Sigmoid colon (tissue), 7 donors: ENCODE results near the gene IL18BP. TPM values are rescaled to one million over a fixed set of nuclear protein-coding genes. Genes with fewer than 3 reads are reported as not detected.

Experiments used
- DNase-seq: peaks from one replicate; pipeline ENCODE4 v3.0.0-alpha.2; 2019
- H3K27ac ChIP-seq, 4 donors: fragments of 200-600 bp; sonication (generic); one replicate each; pipeline ENCODE4 v1.5.1; 2016 to 2019; ENCODE audit warnings: mild to moderate bottlenecking in 1 of 4
- H3K27me3 ChIP-seq, 3 donors: fragments of 200-600 bp; sonication (generic); one replicate each; pipeline ENCODE4 v1.5.1; 2019; ENCODE audit warnings: mild to moderate bottlenecking in 1 of 3
- H3K36me3 ChIP-seq, 4 donors: fragments of 200-600 bp; sonication (generic); one replicate each; pipeline ENCODE4 v1.5.1; 2016 to 2019
- H3K4me1 ChIP-seq, 4 donors: fragments of 200-600 bp; sonication (generic); one replicate each; pipeline ENCODE4 v1.5.1; 2017 to 2019
- H3K4me3 ChIP-seq, 4 donors: fragments of 200-600 bp; sonication (generic); one replicate each; pipeline ENCODE4 v1.5.1; 2017 to 2019; ENCODE audit warnings: mild to moderate bottlenecking in 2 of 4, moderate library complexity in 1 of 4
- H3K9me3 ChIP-seq, 4 donors: fragments of 200-600 bp in 3 of 4; sonication (generic) in 3 of 4; one replicate each; pipeline versions ENCODE4 v1.5.1 to v1.6.1; 2013 to 2019
- EP300 ChIP-seq, 4 donors: sonication (generic); formaldehyde crosslinking; IDR thresholded peaks; one replicate each; pipeline ENCODE4 v1.6.1; 2017; ENCODE audit warnings: antibody characterized with exemption in 4 of 4
- POLR2A ChIP-seq, 2 donors: fragments of 450-650 bp; IDR thresholded peaks; one replicate each; pipeline ENCODE4 v1.6.1; 2016; ENCODE audit warnings: antibody characterized with exemption in 2 of 2, mild to moderate bottlenecking in 2 of 2, moderate library complexity in 2 of 2
- POLR2AphosphoS5 ChIP-seq, 4 donors: sonication (generic); formaldehyde crosslinking; IDR thresholded peaks; one replicate each; pipeline ENCODE4 v1.6.1; 2017; ENCODE audit warnings: antibody characterized with exemption in 4 of 4
- WGBS, 2 donors: extraction: QIAGEN DNeasy Blood & Tissue Kit; methylation state at CpG; one replicate each; pipeline ENCODE4 v1.1.7; 2013; 5-methylcytosine and 5-hydroxymethylcytosine counted together
- intact Hi-C: fragments of 100-400 bp; cut with DNase I; formaldehyde crosslinking; loops from one replicate; pipeline ENCODE4 v1.15.1; 2023
- polyA plus RNA-seq, 3 donors: library from polyadenylated mRNA; stranded (reverse); fragments of 200-250 nt; gene quantifications; one replicate each; pipeline ENCODE4 v1.2.3, GENCODE V29; 2013
- total RNA-seq, 4 donors: library from RNA; depleted of rRNA; stranded (reverse); fragments of >200 nt; gene quantifications; one replicate each; pipeline ENCODE4 v1.1.0, GENCODE V29; 2016
- TF ChIP-seq, protein P1 (sequence below), 4 experiments: fragments of 450-650 bp in 3 of 4; fragments of 200-600 bp in 1 of 4; IDR thresholded peaks; one replicate each; pipeline ENCODE4 v1.5.1; 2016 to 2019; ENCODE audit warnings: antibody characterized with exemption in 4 of 4, mild to moderate bottlenecking in 3 of 4, moderate library complexity in 2 of 4
- donor health status: healthy with polysubstance abuse.
- donor health status: Bipolar disorder and iron deficiency.
- donor health status: healthy.

Gene IL18BP
- total and polyA plus RNA-seq, 7 donors, result 2.5 to 21.3 (median 6.0) TPM

DNA sequence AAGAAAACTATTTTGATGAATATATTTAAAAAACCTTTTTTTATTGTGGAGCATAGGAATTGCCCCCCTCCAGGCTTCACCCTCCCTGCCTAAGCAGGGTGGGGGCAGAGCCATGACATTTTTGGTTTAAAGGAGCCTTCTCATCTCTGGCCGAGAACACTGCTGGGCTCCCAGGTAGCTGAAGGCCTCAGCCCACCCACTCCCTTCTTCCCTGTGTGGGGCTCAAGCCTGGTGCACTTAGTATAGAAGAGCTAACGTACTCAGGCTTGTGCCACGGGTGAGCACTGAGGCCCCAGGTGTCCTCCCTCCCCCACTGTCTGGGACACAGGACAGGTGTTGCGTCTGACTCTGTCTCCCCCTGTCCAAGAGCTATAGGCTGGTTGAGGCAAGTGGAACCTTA, 2.2 kb upstream of the IL18BP start:
- no peaks in the 10 kb centered on the region for H3K36me3 ChIP-seq
- no peak for DNase-seq
- no peak overlapping the region for H3K27ac ChIP-seq
- H3K4me3 ChIP-seq, result no peak overlapping the region
- intact Hi-C loops, result no loop called here
- no peaks in the 10 kb centered on the region for H3K27me3 ChIP-seq
- TF ChIP-seq, protein P1, sequence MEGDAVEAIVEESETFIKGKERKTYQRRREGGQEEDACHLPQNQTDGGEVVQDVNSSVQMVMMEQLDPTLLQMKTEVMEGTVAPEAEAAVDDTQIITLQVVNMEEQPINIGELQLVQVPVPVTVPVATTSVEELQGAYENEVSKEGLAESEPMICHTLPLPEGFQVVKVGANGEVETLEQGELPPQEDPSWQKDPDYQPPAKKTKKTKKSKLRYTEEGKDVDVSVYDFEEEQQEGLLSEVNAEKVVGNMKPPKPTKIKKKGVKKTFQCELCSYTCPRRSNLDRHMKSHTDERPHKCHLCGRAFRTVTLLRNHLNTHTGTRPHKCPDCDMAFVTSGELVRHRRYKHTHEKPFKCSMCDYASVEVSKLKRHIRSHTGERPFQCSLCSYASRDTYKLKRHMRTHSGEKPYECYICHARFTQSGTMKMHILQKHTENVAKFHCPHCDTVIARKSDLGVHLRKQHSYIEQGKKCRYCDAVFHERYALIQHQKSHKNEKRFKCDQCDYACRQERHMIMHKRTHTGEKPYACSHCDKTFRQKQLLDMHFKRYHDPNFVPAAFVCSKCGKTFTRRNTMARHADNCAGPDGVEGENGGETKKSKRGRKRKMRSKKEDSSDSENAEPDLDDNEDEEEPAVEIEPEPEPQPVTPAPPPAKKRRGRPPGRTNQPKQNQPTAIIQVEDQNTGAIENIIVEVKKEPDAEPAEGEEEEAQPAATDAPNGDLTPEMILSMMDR (IDR thresholded peaks at IDR 0.05), result no peak
- no peak for TF ChIP-seq EP300 (IDR thresholded peaks at IDR 0.05)
- 95 to 96% methylated on average over 4 of the region's 4 CpGs for WGBS, 2 donors
- no peaks in the 10 kb centered on the region for H3K9me3 ChIP-seq
- H3K4me1 ChIP-seq, result peaks cover 0 to 29% (median 24%) of the 10 kb centered on the region in 4 donors

DNA sequence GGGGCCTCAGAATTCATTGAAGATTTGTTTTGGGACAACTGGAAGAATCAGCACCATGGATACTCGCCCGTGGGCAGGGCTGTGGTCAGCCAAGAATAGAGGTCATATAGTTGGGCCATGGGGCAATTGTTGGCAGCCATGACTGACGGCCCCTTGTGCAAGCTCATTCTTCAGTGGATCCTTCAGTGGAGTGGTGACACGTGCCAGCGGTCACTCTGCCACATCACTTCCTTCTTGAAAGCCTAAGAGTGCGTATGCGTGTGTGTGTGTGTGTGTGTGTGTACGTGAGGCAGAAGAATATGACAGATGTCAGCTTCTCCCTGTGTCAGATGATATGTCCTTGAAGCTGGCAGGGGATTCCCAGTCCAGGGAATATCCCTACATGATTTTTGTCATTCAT, 1.8 kb upstream of the IL18BP start:
- Histone ChIP-seq H3K4me1 (peaks cover 0 to 33% (median 27%) of the 10 kb centered on the region in 4 donors), H3K36me3 (peaks cover 0 to 2% (median 1%) of the 10 kb centered on the region in 4 donors), H3K27me3 (no peaks in the 10 kb centered on the region), H3K4me3 (no peak overlapping the region), H3K9me3 (no peaks in the 10 kb centered on the region), H3K27ac (no peak overlapping the region)
- WGBS, 2 donors, result 85 to 86% methylated on average over 8 of the region's 8 CpGs
- peak; percentile 68 for DNase-seq
- intact Hi-C loops, result no loop called here
- TF ChIP-seq EP300 (IDR thresholded peaks at IDR 0.05), result no peak
- TF ChIP-seq POLR2A (IDR thresholded peaks at IDR 0.05), result no peak
- TF ChIP-seq, protein P1 (IDR thresholded peaks at IDR 0.05), result no peak
- TF ChIP-seq POLR2AphosphoS5 (IDR thresholded peaks at IDR 0.05), result no peak

DNA sequence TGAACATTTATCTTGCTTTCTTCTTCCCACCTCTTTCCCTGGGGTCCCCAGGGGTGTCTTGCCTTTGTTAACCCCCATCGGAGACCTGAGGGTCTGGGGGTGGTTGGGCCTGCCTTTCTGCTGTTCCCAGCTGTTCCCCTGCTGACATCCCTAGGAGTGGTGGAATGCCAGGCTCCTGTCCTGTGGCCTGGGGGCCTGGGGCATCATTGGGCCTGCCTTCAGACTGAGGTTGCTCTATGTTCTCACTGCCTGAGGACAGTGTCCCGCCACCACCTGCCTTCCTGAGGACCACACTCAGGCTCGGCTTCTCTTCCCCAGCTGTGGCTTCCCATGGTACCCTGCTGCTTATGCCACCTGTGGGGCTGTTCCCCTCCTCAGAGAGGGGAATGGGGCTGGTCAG, 1.1 kb upstream of the IL18BP start:
- no peak for DNase-seq
- intact Hi-C loops, result no loop called here
- WGBS, 2 donors, result 95 to 99% methylated on average over 3 of the region's 3 CpGs

DNA sequence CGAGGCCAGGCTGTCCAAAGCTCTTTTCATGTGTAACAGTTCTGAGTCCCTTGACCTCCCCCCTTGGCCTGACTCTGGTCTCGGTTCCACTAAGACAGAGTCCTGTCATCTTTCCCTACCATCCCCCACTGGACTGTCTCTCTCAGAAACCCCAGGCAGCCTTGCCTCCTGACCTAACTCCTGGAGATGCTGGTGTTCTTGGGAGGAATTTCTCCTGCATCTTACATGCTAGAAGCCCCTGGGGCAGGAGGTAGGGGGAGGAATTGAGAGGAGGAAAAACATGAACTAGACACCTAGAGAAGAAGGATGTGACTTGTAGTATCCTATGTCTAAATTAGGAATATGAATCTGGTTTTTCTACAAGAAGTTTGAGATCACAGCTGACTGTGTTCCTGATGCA, 648 bp upstream of the IL18BP start:
- Histone ChIP-seq H3K9me3 (no peaks in the 10 kb centered on the region), H3K4me3 (no peak overlapping the region), H3K36me3 (peaks cover 5 to 14% (median 11%) of the 10 kb centered on the region in 4 donors), H3K27ac (peak overlapping the region in 2 of 4 donors; percentile 72 to 80), H3K4me1 (peaks cover 0 to 40% (median 30%) of the 10 kb centered on the region in 4 donors), H3K27me3 (no peaks in the 10 kb centered on the region)
- DNase-seq, result no peak
- intact Hi-C loops, result no loop called here
- TF ChIP-seq POLR2AphosphoS5 (IDR thresholded peaks at IDR 0.05) (no peak), EP300 (IDR thresholded peaks at IDR 0.05) (no peak), POLR2A (IDR thresholded peaks at IDR 0.05) (no peak)
- TF ChIP-seq, protein P1 (IDR thresholded peaks at IDR 0.05), result no peak
- 94 to 95% methylated on average over 2 of the region's 2 CpGs for WGBS, 2 donors

More for the DNA sequence above, 1.1 kb upstream of the IL18BP start:
- peaks cover 0 to 40% (median 30%) of the 10 kb centered on the region in 4 donors for H3K4me1 ChIP-seq
- peaks cover under 1 to 9% (median 6%) of the 10 kb centered on the region in 4 donors for H3K36me3 ChIP-seq
- H3K4me3 ChIP-seq, result no peak overlapping the region
- H3K27ac ChIP-seq, result peak overlapping the region in 1 of 4 donors; percentile 80
- no peaks in the 10 kb centered on the region for H3K9me3 ChIP-seq
- no peaks in the 10 kb centered on the region for H3K27me3 ChIP-seq
- TF ChIP-seq, protein P1 (IDR thresholded peaks at IDR 0.05), result no peak
- no peak for TF ChIP-seq POLR2AphosphoS5 (IDR thresholded peaks at IDR 0.05)
- TF ChIP-seq POLR2A (IDR thresholded peaks at IDR 0.05), result no peak
- TF ChIP-seq EP300 (IDR thresholded peaks at IDR 0.05), result no peak

DNA sequence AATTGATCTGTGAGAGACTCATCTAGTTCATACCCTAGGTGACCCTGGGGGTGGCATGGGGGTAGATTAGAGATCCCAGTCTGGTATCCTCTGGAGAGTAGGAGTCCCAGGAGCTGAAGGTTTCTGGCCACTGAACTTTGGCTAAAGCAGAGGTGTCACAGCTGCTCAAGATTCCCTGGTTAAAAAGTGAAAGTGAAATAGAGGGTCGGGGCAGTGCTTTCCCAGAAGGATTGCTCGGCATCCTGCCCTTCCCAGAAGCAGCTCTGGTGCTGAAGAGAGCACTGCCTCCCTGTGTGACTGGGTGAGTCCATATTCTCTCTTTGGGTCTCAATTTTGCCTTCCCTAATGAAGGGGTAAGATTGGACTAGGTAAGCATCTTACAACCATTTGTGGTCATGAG, 653 bp downstream of the IL18BP start:
- no peak for TF ChIP-seq EP300 (IDR thresholded peaks at IDR 0.05)
- TF ChIP-seq POLR2A (IDR thresholded peaks at IDR 0.05), result no peak
- TF ChIP-seq, protein P1 (IDR thresholded peaks at IDR 0.05), result no peak
- TF ChIP-seq POLR2AphosphoS5 (IDR thresholded peaks at IDR 0.05), result peak in 2 of 4 donors; percentile 5 to 16
- peak overlapping the region in 3 of 4 donors; percentile 9 to 32 (median 30) for H3K4me3 ChIP-seq
- no peaks in the 10 kb centered on the region for H3K27me3 ChIP-seq
- DNase-seq, result peak; percentile 80
- WGBS, 2 donors, result 4 to 28% methylated on average over 2 of the region's 2 CpGs
- peaks cover 0 to 40% (median 30%) of the 10 kb centered on the region in 4 donors for H3K4me1 ChIP-seq
- peaks cover 18 to 27% (median 24%) of the 10 kb centered on the region in 4 donors for H3K36me3 ChIP-seq
- H3K27ac ChIP-seq, result peak overlapping the region; percentile 59 to 80 (median 75)
- intact Hi-C loops, result no loop called here
- no peaks in the 10 kb centered on the region for H3K9me3 ChIP-seq
